K562 (cell line): Measurements from ENCODE around the gene GAB2. TPM values are rescaled to one million over a fixed set of nuclear protein-coding genes. Genes with fewer than 3 reads are reported as not detected.

Experiments
- BACH1 ChIP-seq: fragments of 200-800 bp; sonication (Bioruptor generic); IDR thresholded peaks from 2 replicates; pipeline ENCODE4 v1.6.1; 2016; ENCODE audit warnings: missing genetic modification characterization, missing compliant biosample characterization
- CBFA2T2 ChIP-seq: fragments of 450-650 bp; conservative IDR thresholded peaks from 2 replicates; pipeline ENCODE4 v1.6.1; 2017; ENCODE audit warnings: mild to moderate bottlenecking
- ELF2 ChIP-seq: fragments of 250-450 bp; sonication (Bioruptor Pico); IDR thresholded peaks from 2 replicates; pipeline ENCODE4 v1.5.0; 2021; ENCODE audit warnings: mild to moderate bottlenecking
- EWSR1 ChIP-seq: fragments of 450-650 bp; IDR thresholded peaks from 2 replicates; pipeline ENCODE4 v1.6.1; 2018; ENCODE audit warnings: borderline replicate concordance, mild to moderate bottlenecking, low read depth, moderate library complexity; ENCODE audit not compliant: partially characterized antibody
- ILF3 ChIP-seq: fragments of 450-650 bp; IDR thresholded peaks from 2 replicates; pipeline ENCODE4 v1.6.1; 2018; ENCODE audit warnings: antibody characterized with exemption, mild to moderate bottlenecking, moderate library complexity, borderline replicate concordance
- KAT8 ChIP-seq: fragments of 450-650 bp; IDR thresholded peaks from 2 replicates; pipeline ENCODE4 v1.6.1; 2016; ENCODE audit warnings: low read depth, mild to moderate bottlenecking
- KLF16 ChIP-seq: IDR thresholded peaks from 2 replicates; pipeline ENCODE4 v1.6.1; 2016; ENCODE audit warnings: antibody characterized with exemption
- MEF2D ChIP-seq: conservative IDR thresholded peaks from 2 replicates; pipeline ENCODE4 v1.6.1; 2016; ENCODE audit warnings: low read depth, missing genetic modification characterization, missing compliant biosample characterization
- MEIS2 ChIP-seq: fragments of 450-650 bp; IDR thresholded peaks from 2 replicates; pipeline ENCODE4 v1.6.1; 2014; ENCODE audit warnings: mild to moderate bottlenecking; ENCODE audit not compliant: partially characterized antibody
- RAD21 ChIP-seq, 2 experiments: fragments of 250-450 bp in 1 of 2; fragments of 450-650 bp in 1 of 2; sonication (Bioruptor Pico) in 1 of 2; formaldehyde crosslinking in 1 of 2; IDR thresholded peaks in 1 of 2; conservative IDR thresholded peaks in 1 of 2; 2 replicates each; pipeline versions ENCODE4 v1.4.0 to v1.8.0; 2020 to 2022; ENCODE audit warnings: mild to moderate bottlenecking in 2 of 2, moderate library complexity in 1 of 2
- RBM34 ChIP-seq: fragments of 200-400 bp; formaldehyde crosslinking; IDR thresholded peaks from 2 replicates; pipeline ENCODE4 v1.6.1; 2018; ENCODE audit warnings: low read length, borderline replicate concordance; ENCODE audit not compliant: insufficient read depth
- TAF15 ChIP-seq: fragments of 200-400 bp; formaldehyde crosslinking; IDR thresholded peaks from 2 replicates; pipeline ENCODE4 v1.6.1; 2017; ENCODE audit warnings: mild to moderate bottlenecking, low read depth, low read length, moderate library complexity
- TEAD4 ChIP-seq, 2 experiments: sonication (generic) in 1 of 2; formaldehyde crosslinking in 1 of 2; IDR thresholded peaks; 2 replicates each; pipeline versions ENCODE4 v1.6.1 to v1.8.0; 2012 to 2022; ENCODE audit warnings: borderline replicate concordance in 1 of 2, inconsistent platforms in 1 of 2, low read length in 1 of 2, mild to moderate bottlenecking in 1 of 2, missing genetic modification reagents in 1 of 2
- ZBTB8A ChIP-seq: fragments of 450-650 bp; IDR thresholded peaks from 2 replicates; pipeline ENCODE4 v1.6.1; 2018; ENCODE audit warnings: mild to moderate bottlenecking, moderate library complexity; ENCODE audit not compliant: partially characterized antibody
- ZC3H8 ChIP-seq: fragments of 450-650 bp; IDR thresholded peaks from 2 replicates; pipeline ENCODE4 v1.6.1; 2017
- ZKSCAN1 ChIP-seq: fragments of 150-350 bp; IDR thresholded peaks from 2 replicates; pipeline ENCODE4 v1.6.1; 2016; ENCODE audit warnings: low read depth, low read length
- ZNF561 ChIP-seq: fragments of 450-650 bp; formaldehyde crosslinking; conservative IDR thresholded peaks from 2 replicates; pipeline ENCODE4 v1.4.0; 2020; ENCODE audit warnings: mild to moderate bottlenecking, moderate library complexity
- polyA plus RNA-seq, 8 experiments: library from polyadenylated mRNA; depleted of rRNA in 4 of 8; stranded (reverse) in 5 of 8; unstranded in 3 of 8; fragments of >200 nt; fragmentation: Nextera tagmentation in 2 of 8; fragmentation: Illumina TruSeq in 1 of 8; extraction: Ambion mirVana in 2 of 8; extraction: Trizol in 1 of 8; gene quantifications; 2 replicates each; pipeline versions ENCODE4 v1.2.1 to v1.2.3, GENCODE V29; 2011 to 2014; ENCODE audit warnings: inconsistent platforms in 1 of 8, missing spikeins in 1 of 8
- total RNA-seq, 7 experiments: library from RNA; depleted of rRNA in 6 of 7; stranded (reverse); fragments of >200 nt in 6 of 7; fragmentation: Illumina TruSeq in 2 of 7; extraction: Trizol in 2 of 7; gene quantifications; 2 replicates each; pipeline versions ENCODE4 v1.2.1 to v1.2.3, GENCODE V29; 2011 to 2021; ENCODE audit warnings: low replicate concordance in 1 of 7
- TF ChIP-seq, protein P1 (sequence below): sonication (generic); formaldehyde crosslinking; IDR thresholded peaks from 2 replicates; pipeline ENCODE4 v1.8.0; 2022; ENCODE audit warnings: missing genetic modification reagents, mild to moderate bottlenecking, borderline replicate concordance
- TF ChIP-seq, protein P2 (sequence below): fragments of 150-350 bp; conservative IDR thresholded peaks from 2 replicates; pipeline ENCODE4 v1.6.1; 2014; ENCODE audit warnings: low read length
- TF ChIP-seq, protein P3 (sequence below): fragments of 450-650 bp; IDR thresholded peaks from 2 replicates; pipeline ENCODE4 v1.7.0; 2016; ENCODE audit warnings: borderline replicate concordance
- TF ChIP-seq, protein P4 (sequence below), 2 experiments: fragments of 450-650 bp; IDR thresholded peaks; 2 replicates each; pipeline ENCODE4 v1.6.1; 2016

Gene GAB2
- total and polyA plus RNA-seq, 9 of the 15 experiments (the other 6 are each of a cell fraction or from before 2014, with no cell fraction given) = 2.3 to 35.2 (median 16.1) TPM

DNA sequence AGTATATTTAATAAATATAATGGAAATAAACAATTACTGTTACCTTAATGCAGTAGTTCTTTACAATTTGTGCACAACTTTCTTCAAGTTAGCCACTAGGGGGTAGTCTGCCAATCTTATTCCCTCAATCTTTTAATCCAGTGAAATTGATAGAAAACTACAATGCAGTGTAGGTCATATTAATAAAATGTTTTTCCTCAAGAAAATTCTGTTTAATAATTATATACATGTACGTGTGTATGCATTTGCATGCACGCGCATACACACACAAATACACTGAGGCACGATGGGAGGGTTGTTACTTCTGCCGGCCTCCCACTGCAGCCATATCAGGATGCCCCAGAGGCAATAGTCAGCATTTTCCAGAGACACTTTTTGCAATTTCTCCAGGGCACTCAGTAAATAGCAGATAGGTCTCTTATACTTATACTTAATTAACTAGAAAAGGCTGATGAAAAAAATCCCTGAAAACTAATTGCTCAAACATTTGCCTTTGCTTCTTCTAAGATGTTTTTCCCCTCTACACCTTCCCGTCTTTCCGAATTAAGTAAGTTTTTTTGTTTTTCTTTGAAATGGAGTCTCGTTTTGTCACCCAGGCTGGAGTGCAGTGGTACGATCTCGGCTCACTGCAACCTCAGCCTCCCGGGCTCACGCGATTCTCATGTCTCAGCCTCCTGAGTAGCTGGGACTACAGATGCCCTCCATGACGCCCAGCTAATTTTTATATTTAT, 3.1 kb downstream of the GAB2 start (continued):
- TF ChIP-seq EWSR1 (no peak), KLF16 (no peak), ILF3 (no peak), RBM34 (no peak), KAT8 (no peak), TAF15 (no peak), BACH1 (tag) (no peak), ZC3H8 (no peak), MEIS2 (no peak), ZNF561 (CRISPR knock-in tag) (no peak), MEF2D (tag) (no peak), ZKSCAN1 (no peak), ELF2 (CRISPR knock-in tag) (no peak), RAD21 (CRISPR knock-in tag; conservative IDR thresholded peaks at IDR 0.05 in 1 of 2, IDR thresholded peaks at IDR 0.05 in 1 of 2) (peak in 1 of 2 experiments; percentile 30; a peak in 1 of 4 replicates), ZBTB8A (no peak), TEAD4 (IDR thresholded peaks at IDR 0.05; ENCODE audit: low read length) (peak; percentile 26; the same call in 1 of the 2 replicates), TEAD4 (CRISPR knock-in tag; IDR thresholded peaks at IDR 0.05; ENCODE audit: borderline replicate concordance) (no peak), CBFA2T2 (no peak)
- TF ChIP-seq, protein P1, sequence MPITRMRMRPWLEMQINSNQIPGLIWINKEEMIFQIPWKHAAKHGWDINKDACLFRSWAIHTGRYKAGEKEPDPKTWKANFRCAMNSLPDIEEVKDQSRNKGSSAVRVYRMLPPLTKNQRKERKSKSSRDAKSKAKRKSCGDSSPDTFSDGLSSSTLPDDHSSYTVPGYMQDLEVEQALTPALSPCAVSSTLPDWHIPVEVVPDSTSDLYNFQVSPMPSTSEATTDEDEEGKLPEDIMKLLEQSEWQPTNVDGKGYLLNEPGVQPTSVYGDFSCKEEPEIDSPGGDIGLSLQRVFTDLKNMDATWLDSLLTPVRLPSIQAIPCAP (CRISPR knock-in tag) = no peak
- TF ChIP-seq, protein P2, sequence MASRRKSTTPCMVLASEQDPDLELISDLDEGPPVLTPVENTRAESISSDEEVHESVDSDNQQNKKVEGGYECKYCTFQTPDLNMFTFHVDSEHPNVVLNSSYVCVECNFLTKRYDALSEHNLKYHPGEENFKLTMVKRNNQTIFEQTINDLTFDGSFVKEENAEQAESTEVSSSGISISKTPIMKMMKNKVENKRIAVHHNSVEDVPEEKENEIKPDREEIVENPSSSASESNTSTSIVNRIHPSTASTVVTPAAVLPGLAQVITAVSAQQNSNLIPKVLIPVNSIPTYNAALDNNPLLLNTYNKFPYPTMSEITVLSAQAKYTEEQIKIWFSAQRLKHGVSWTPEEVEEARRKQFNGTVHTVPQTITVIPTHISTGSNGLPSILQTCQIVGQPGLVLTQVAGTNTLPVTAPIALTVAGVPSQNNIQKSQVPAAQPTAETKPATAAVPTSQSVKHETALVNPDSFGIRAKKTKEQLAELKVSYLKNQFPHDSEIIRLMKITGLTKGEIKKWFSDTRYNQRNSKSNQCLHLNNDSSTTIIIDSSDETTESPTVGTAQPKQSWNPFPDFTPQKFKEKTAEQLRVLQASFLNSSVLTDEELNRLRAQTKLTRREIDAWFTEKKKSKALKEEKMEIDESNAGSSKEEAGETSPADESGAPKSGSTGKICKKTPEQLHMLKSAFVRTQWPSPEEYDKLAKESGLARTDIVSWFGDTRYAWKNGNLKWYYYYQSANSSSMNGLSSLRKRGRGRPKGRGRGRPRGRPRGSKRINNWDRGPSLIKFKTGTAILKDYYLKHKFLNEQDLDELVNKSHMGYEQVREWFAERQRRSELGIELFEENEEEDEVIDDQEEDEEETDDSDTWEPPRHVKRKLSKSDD = no peak
- TF ChIP-seq, protein P3, sequence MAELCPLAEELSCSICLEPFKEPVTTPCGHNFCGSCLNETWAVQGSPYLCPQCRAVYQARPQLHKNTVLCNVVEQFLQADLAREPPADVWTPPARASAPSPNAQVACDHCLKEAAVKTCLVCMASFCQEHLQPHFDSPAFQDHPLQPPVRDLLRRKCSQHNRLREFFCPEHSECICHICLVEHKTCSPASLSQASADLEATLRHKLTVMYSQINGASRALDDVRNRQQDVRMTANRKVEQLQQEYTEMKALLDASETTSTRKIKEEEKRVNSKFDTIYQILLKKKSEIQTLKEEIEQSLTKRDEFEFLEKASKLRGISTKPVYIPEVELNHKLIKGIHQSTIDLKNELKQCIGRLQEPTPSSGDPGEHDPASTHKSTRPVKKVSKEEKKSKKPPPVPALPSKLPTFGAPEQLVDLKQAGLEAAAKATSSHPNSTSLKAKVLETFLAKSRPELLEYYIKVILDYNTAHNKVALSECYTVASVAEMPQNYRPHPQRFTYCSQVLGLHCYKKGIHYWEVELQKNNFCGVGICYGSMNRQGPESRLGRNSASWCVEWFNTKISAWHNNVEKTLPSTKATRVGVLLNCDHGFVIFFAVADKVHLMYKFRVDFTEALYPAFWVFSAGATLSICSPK = no peak
- TF ChIP-seq, protein P4, sequence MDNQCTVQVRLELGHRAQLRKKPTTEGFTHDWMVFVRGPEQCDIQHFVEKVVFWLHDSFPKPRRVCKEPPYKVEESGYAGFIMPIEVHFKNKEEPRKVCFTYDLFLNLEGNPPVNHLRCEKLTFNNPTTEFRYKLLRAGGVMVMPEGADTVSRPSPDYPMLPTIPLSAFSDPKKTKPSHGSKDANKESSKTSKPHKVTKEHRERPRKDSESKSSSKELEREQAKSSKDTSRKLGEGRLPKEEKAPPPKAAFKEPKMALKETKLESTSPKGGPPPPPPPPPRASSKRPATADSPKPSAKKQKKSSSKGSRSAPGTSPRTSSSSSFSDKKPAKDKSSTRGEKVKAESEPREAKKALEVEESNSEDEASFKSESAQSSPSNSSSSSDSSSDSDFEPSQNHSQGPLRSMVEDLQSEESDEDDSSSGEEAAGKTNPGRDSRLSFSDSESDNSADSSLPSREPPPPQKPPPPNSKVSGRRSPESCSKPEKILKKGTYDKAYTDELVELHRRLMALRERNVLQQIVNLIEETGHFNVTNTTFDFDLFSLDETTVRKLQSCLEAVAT (IDR thresholded peaks at IDR 0.05) = 0 out of 4 replicates have a peak, but pooled peaks of 1 of the 2 experiments have one; percentile 42
